ENCODE data around the gene RTRAF.

RTRAF gene

DNA sequence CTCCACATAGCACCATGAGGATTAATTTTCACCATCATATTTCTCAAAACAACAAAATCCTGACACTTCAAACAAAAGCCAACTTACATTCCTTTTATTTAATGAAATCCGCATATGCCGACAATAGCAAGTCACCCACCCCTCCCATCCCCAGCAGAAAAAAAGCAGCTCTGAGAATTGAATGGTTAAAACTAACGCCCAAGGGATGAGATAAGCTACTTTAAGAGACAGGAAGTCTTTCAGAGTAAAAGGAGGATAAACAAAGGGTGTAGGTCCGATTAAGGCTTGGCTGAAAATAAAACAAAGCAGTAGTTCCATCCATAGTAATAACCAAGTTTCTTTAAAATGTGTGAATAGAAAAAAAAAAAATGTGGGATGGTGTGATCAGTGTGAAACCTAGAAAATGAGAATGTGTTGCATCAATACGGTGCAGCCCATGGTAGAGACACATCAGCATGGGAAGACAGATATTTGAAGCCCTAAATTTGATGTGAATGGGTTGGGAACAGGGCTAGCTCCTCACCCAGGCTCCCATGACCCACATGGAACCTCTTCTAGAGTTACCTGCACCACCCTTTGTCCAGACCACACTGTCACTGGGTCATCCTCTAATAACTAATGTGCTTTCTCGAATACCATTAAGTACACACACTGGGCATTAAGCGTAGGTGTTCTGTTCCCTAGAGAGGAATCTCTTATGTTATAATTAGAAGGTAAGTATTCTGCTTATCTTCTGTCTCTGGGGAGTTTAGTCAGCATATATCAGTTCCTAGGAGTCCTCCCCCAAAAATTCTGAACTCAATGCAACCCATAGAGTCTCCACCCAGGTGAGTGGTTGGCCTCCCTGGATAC is 31.7 kb downstream of the RTRAF start:
- no peak for DNase-seq (ENCODE audit: low read depth)

DNA sequence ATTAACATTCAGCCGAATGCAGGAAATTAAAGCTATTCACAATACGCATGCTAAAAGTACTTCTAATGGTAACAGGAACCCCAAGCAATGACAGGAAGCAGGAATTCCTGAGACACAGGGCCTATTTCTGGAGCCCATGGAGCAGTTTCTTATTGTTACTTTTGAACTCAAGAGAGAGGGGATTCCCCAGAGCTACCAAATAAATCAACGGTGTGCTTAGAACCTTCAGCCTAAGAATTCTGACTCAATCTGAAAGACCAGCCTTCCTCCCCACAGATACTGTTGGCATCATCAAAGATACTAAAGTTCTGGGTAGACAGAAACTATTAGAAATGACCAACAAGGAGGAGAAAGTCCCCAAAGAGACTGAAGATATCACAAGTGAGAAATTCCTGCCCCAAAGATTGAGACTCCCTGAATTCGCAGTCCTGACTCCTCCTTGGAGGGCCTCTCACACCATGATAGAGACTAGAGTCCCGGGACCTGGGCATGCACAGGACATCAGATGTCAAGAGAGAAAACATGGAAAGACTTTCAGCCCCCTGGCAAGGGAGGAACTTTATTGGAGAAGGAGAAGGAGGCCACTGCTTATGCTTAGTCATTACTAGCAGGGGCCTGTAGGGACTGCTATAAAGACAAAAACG is 32.7 kb downstream of the RTRAF start:
- no peak for DNase-seq (ENCODE audit: low read depth)

DNA sequence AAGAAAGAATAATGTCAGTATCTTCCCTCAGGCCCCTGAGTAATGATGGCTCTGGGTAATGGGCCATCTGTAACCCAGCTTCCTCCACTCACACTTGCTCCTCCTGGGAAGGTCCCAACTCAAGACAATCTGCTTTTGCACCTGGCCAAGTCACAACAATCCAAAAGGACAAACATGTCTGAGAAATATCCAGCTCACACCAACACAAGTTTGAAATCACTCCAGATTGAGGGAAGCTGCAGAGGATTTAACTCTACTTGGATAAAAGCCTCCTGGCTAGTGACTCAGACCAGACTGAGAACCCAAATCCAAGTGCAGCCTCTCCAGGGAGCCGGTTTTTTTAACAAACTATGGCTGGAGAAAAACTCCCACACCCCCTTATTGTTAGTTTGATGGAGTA is 34.2 kb downstream of the RTRAF start:
- DNase-seq (ENCODE audit: low read depth): no peak

DNA sequence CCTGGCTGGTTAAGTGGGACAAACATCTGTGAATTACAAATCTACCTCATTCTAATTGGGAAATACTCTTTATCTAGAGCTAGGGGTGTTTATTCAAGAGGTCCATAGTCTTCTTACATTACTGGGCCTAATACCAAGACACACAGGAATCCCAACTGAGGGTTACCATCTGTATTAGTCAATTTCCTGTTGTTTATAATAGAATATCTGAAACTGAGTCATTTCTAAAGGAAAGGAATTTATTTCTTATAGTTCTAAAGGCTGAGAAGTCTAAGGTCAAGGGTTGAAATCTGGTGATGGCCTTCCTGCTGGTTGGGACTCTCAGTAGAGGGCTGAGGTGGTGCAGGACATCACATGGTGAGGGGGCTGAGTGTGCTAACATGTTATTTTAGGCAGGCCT is 36.0 kb downstream of the RTRAF start:
- no peak for DNase-seq (ENCODE audit: low read depth)

DNA sequence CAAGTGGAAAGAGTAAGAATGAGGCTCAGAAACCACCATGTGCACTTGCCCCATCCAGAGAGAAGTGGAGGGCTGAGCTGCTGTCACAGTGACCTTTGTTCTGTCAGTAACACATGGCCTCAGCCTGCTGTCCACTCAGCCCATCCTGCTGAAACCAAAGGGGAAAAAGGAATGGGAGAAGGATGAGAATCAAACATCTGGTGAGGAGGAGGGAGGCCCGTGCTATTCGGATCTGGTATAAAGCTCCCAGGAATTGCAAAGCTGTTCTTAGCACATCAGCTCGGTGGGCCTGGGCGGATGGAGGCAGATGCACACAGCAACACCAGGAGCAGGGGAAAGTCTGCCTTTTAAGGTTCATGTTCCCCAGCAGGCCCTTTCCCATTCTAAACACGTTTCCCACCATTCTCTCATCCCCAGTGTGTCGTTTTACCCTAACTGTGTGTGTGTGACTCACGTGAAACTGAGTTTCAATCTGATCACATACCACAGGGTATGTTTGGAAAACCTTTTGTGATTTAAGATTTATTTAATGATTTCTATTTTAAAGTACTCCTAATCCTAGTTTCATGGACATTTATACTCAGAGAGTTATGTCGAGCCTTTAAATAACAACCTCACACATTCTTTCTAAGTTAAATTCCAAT is 36.8 kb downstream of the RTRAF start:
- DNase-seq (ENCODE audit: low read depth): no peak

DNA sequence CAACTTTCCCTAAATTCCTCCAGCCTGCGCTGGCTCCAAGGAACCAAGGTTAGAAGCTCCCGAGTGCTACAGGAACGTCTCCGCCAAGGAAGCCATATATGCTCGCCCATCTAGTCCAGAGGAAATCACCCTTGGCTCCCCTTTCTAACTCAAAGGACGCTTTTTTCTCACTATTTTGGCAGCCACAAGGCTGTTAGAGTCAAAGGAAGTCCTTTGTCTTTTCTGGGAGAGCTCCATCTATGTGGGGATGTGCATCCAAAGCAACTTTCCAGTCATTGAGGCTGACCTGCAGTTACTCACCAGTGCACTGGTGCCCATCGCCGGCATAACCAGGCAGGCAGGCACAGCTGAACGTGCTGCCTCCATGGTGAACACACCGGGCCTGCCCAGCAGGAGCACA is 37.6 kb downstream of the RTRAF start:
- DNase-seq (ENCODE audit: low read depth): no peak

DNA sequence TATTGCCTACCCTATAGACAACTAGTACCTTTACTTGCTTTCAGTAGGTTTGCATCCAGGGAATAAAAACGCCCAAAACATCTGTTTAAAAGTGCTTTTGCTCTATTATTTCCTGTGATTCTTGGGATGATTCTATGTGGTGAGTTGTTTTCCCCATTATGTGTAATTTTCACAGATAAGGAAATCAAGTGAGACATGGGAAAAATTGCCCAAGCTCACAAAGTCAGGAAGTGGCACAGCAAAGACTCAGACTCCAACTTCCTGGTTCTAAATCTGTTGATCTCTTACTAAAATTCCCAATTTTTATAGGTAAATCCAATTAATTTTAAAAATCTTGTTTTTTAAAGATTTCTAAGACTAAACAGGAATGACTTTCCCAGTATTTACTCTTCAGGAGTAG is 40.5 kb downstream of the RTRAF start:
- no peak for DNase-seq (ENCODE audit: low read depth)

DNA sequence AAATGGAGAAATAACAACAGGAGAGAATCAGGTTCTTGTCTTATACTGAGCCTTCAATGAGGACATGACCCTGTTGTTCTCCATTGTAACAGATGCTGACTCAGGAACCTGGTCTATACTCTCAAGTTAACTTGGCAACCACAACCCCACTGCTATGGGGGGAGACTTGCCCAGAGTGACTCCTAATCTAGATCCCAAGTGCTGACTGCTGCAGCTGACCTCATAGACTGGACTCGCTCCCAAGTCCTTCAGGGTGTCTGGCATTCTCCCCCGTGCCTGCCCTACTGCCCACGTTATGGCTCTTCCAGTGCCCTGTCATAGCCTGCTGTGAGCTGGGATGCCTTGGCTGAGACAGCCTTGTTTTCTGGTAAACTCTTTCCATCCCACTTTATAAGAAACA is 42.4 kb downstream of the RTRAF start:
- DNase-seq (ENCODE audit: low read depth): no peak

DNA sequence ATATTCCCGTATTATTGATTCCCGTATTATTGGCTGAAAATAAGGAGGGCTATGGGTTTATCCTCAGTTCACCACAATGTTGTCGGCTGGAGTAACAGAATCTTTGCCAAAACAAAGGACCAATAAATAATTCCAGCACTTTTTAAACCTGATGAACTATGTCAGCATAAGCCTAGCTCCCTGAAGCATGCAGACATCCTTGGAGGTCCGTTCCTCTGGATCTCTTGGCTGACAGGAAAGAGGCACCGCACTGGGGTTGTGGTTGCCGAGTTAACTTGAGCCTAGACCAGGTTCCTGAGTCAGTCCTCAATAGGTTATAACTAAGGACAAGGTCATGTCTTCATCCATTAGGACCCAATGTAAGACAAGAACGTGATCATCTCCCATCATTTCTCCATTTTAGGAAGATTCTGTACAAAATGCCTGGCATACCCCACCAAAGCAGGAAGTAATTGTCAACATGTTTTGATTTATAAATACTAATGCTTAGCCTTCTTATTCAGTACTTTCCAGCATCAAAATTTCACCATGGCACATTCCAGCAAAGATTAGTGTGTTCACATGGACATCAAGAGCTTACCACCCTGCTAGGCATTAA is 43.0 kb downstream of the RTRAF start:
- DNase-seq (ENCODE audit: low read depth): no peak

DNA sequence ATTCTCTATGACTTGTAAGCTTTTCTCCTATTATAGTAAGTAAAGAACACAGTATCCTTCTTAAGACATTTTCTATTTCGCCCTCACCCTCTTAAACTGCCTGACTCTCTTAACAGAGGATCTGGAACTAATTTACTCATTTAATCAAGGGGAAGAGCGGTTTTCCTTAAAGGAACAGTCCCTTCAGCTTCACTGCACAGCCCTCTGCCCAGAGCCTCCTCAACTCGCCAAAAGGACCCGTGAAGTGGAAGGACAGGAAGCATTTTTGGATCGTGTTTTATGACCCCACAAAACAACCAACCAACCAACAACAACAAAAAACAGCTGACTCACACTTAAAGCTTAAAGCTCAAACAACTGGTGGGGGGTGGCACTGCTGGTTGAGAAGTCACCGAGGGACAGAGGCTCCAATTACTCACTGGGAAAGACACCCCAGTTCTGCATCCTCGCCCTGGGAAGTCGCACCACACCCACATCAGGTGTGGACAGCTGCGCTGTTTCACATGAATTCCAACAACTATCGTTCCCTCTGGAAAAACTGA is 43.8 kb downstream of the RTRAF start:
- DNase-seq (ENCODE audit: low read depth): no peak

DNA sequence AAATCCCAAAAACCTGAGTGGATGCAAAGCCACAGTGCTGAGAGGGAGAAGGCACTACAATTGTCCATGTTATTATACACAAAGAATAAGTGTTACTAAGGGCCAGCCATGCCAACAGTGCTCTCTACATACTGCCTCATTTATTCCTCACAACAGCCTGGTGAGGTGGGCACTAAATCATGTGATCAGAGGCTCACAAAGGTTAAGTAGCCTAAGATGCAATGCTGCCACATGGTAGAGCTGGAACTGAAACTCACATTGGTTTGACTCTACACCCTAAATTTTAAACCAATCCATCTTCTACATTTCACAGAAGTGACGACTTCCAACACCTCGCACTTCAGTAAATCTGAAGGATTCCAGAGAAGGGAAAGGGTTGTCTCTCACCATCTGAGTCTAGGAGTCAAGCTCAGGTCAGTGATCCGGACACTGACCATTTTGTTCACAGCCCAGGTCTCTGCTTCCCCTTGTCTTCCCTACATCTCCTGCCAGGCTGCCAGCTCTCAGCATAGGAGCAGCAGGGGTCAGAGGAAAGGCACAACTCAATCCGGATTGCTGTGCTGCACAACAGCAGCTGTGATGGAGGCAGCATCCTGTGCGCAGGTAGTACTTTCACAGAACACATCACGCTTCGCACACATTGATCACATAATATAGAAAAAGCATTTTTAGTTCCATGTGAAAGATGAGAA is 49.9 kb downstream of the RTRAF start:
- DNase-seq (ENCODE audit: low read depth): no peak

DNA sequence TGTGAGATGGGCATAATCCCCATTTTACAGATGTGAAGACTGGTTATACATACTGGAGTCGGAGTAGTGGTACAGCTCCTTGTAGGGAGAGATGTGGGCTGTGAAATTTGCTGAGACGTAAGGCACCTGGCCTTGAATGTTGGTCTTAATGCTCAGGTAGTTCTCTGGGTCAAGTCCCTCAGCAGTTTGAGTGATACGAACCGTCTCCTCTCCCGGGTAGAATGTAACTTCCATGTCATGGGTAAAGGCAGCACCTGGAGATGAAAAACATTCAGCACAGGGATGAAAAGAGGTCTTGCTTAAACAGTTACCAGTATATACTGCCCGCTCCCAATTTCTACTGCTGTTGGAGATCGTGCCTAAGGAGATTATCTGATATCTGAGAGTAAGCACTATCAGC is 51.3 kb downstream of the RTRAF start:
- DNase-seq (ENCODE audit: low read depth): no peak

DNA sequence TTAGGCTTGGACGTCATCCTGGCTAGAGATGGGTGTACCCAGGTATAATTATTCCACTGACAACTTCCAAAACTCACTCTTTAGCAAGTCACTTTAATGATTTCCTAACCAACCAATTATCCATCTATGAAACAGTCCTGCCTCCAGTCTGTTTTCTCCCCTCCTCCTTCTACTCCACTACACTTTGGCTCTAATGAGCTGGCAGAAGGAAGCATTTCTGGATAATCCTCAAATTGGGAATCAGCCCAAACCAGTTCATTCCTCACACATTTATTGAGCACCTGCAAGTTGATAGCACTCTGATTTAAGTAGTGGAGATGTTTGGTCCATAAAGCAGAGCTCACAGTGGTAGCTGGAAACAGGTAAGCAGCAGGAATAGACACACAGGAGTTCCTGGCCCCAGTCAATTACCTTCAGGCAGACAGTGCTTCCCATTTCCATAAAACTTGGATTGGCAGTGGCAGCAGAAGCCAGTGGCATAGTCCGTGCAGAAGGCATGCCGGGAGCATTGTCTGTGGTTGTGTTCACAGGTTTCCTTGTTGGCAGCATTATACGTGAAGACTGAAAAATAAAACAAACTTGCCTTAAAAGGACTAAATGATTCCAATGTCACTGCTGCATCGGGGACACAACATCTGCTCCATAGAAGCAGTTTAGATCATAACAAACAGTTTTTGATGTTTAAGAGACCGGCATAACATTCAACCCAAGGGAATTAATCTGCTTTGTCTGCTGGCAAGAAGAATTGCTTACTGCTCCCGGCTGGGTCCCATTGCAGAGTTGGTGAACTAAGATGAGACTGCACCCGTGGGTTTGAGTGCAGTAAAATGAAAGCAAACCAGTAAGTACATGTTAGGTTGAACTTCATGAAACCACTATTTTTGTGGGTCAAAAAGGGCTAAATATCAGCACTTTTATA is 53.3 kb downstream of the RTRAF start:
- DNase-seq (ENCODE audit: low read depth): no peak

DNA sequence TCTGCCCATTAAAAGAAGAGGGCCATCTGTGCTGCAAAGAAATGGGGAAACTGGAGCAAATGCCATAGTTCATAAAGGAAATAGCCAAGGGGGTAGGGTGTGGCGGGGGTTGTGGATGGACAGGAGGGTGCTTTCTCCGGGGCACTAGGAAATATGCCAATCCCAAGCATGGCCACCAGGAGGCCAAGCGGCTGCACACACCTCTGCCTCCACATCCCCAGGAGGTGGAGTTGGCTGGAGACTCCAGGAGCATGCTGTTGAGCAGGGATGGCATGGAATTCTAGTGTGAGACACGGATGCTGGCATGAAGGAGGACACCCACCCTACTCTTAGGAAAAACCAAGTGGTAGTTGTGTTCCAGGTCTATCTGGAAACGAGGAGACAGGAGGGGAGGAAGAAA is 54.3 kb downstream of the RTRAF start:
- peak; percentile 4 for DNase-seq (ENCODE audit: low read depth)

DNA sequence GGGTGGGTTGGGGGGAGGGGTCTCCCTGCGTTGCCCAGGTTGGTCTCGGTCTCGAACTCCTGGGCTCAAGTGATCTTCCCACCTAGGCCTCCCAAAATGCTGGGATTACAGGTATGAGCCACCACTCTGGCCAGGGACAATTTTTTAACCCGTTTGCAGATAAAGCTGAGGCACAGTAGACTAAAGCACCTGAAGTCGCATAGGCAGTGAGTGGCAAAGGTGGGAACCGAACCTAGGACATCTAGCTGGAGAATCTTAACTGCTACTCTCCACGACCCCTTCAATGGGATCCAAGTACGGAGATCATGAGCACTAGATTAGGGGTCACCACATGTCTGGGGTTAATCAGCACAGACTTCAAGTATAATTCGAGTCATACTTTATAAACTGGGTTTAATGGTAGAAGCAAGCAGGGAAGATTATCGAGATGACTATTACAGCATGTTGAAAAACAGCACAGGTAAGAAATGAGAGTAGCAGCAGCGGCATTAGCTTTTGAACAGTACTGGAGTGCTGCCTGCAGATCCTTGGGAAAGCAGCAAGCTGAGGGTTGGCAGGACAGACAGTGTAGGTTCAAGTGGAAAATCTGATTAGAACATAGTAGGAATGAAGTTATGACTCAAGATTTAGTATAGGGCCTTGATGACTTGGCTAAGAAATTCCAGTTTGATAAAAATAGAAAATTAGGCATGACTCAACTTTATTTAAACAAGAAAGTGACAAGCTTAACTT is 55.6 kb downstream of the RTRAF start:
- no peak for DNase-seq (ENCODE audit: low read depth)

DNA sequence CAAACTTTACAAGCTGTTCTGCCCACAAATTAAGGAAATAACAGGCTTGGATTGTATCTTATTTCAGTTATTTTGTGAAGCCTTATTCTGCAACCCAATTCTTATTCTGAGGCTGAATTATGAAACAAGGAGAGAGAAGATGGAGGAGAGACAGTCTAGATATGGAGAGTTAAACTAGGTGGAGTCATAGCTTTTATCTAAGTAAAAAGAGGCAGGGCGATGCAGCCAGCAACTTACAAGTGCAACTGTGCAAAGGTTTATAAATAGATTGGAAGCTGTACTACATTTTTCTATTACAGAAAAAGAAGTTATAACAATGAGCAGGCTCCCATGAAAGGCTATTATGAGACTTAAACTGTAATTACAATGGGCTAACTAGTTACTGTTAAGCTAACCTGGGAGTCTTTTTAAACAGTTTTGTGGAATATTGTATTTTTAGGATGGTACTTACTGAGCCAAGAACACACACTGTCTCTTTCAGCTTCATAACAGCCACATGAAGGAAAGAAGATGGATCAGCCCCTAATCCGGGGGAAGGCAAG is 57.1 kb downstream of the RTRAF start:
- DNase-seq (ENCODE audit: low read depth): no peak

DNA sequence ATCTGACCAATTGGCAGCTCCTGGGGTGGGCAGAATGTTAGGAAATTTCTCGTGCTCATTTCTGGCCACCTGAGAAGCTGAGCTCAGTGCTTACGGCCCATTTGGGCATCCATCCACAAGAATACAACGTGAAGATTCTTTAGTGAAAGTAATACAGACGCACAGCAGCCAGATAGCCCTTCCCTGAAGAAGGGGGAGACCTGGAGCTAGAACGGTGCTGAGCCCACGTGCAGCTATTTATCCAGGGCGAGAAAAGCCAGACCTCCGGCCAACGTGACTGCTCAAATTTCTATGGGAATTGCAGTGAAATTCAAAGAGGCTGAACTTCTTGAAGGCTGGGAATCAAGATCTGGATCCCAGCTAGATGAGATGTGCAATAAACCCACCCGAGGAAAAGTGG is 58.8 kb downstream of the RTRAF start:
- no peak for DNase-seq (ENCODE audit: low read depth)

DNA sequence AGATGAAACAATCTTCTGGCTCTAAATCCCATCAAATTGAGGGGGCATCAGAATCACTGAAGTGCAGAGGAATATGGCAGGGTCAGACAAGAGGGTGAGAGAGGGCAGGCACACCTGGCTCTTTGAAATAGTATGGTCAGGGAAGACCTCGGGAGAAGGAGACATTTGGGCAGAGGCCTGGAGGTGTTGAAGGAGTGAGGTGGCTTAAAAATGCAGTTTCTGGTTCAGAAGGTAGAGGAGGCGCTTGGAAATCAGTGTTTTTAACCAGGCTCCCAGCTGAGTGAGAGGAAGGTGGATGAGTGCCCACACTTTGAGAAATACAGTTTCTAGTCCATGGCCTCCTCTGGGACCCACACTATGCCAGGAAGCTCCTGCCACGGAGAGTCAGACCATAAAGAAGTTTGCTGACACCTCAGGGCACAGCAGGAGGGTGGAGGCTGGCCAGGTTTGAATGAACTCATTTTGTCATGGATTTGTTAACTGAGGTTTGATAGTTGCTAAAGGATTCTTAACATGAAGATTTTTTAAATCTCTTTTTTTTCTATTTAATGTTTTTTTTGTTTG is 59.4 kb downstream of the RTRAF start:
- no peak for DNase-seq (ENCODE audit: low read depth)

DNA sequence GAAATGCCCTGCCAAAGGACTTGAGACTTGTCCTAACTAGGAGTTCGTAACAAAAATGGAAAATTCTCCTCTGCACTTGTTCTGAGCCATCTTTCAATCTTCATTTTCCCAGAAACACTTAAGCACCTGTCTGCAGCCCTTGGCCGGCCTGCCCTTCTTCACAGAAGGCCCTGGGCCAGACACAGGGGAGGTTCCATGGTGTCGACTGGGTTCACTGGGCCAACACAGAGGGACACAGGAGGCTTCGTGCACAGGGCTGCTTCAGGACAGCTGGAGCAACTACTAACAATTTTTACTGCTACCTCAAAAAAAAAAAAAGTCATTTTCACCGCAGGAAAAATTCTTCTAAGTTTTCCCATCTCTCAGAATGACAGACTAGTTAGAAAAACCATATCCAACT is 59.9 kb downstream of the RTRAF start:
- DNase-seq (ENCODE audit: low read depth): no peak

Data from T-helper 22 cell (primary cell).